Skeletal muscle satellite cell (primary cell): Measurements from ENCODE around the gene ADAM10.

Experiments used
- H3K27me3 ChIP-seq: 2 replicates; pipeline ENCODE4 v1.7.0; 2013; ENCODE audit warnings: low read length; ENCODE audit not compliant: control insufficient read depth, insufficient read depth
- H3K36me3 ChIP-seq: 2 replicates; pipeline ENCODE4 v1.7.0; 2013; ENCODE audit warnings: mild to moderate bottlenecking, control low read depth, low read length; ENCODE audit not compliant: insufficient read depth
- H3K4me1 ChIP-seq: 2 replicates; pipeline ENCODE4 v1.7.0; 2013; ENCODE audit warnings: low read length; ENCODE audit not compliant: control insufficient read depth, insufficient read depth
- H3K4me2 ChIP-seq: 2 replicates; pipeline ENCODE4 v1.7.0; 2013; ENCODE audit warnings: mild to moderate bottlenecking, low read length
- H3K4me3 ChIP-seq: 2 replicates; pipeline ENCODE4 v1.7.0; 2013; ENCODE audit warnings: low read length
- H3K9ac ChIP-seq: 2 replicates; pipeline ENCODE4 v1.7.0; 2013; ENCODE audit warnings: mild to moderate bottlenecking, low read depth, low read length, moderate library complexity
- H3K9me3 ChIP-seq: replicated peaks from 2 replicates; pipeline ENCODE4 v1.7.0; 2013; ENCODE audit warnings: mild to moderate bottlenecking, control low read depth, low read length

ADAM10 gene

DNA sequence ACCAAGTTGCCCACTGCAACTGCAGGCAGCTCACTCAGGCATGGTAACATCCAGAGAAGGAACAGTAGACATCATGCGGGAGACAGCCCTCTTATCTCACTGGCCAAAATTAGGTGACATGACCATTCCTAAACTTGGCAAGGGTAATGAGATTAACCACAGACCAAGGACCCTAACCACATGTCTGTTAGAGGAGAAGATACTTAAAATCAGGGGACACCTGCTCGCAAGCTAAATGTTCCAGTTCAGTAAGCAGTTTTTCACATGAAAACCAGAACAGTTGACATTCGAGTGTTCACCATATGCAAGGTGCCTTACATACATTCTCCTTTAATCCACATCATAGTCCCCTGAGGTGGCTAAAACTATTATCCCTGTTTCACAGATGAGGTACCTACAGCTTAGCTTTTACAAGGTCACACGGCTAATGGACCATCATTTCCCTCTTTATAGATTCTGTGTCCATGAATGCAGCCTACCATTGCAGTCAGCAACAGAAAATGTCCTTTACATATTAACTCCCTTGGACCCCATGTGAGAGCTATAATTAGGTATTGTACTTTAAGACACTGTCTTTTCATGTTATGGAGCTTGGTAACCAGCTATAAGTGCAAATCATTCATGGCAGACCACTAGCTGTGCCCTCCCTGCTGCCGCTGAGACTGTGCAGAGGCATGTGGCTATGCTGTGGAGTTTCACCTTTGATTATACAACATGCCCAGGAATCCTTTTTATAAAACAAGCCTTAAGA is 163.6 kb downstream of the ADAM10 start:
- H3K9me3 ChIP-seq, result no peaks in the 10 kb centered on the region
- no peaks in the 10 kb centered on the region for H3K4me1 ChIP-seq
- peaks cover 2% of the 10 kb centered on the region for H3K36me3 ChIP-seq
- no peak overlapping the region for H3K4me2 ChIP-seq
- H3K27me3 ChIP-seq, result no peaks in the 10 kb centered on the region
- no peak overlapping the region for H3K4me3 ChIP-seq
- H3K9ac ChIP-seq, result no peak overlapping the region

DNA sequence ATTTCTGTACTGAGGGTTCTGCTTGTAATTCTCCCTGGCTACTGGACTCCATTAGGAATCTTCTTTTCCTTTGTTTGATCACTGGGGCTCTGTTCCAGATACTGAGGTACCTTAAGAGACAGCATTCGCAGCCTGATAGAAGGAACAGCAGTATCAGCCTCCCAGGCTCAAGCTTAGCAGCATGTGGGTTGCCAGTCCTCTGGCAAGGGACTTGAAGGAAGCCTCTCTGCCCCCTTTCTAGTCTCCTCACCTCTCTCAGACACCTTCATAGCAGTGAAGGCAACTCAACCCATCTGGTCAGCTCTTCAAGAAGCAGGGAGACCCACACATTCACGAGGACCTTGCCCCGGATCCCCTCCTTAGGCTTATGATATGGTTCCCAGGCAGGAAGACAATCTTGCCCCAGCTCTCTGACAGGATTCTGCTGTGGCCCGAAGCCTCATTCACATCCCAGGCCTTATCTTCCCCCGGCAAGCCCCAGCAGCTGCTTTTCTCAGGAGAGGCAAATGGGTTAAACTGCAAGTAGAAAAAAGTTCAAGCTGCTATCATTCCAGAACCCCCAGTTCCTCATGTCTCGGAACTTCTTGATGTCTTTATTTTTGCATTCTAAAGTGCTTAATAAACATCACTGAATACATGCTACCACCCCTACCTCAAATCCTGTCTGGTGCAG is 164.6 kb downstream of the ADAM10 start:
- H3K4me2 ChIP-seq, result no peak overlapping the region
- no peaks in the 10 kb centered on the region for H3K27me3 ChIP-seq
- H3K9me3 ChIP-seq, result no peaks in the 10 kb centered on the region
- no peaks in the 10 kb centered on the region for H3K4me1 ChIP-seq
- H3K9ac ChIP-seq, result no peak overlapping the region
- H3K36me3 ChIP-seq, result no peaks in the 10 kb centered on the region
- no peak overlapping the region for H3K4me3 ChIP-seq

DNA sequence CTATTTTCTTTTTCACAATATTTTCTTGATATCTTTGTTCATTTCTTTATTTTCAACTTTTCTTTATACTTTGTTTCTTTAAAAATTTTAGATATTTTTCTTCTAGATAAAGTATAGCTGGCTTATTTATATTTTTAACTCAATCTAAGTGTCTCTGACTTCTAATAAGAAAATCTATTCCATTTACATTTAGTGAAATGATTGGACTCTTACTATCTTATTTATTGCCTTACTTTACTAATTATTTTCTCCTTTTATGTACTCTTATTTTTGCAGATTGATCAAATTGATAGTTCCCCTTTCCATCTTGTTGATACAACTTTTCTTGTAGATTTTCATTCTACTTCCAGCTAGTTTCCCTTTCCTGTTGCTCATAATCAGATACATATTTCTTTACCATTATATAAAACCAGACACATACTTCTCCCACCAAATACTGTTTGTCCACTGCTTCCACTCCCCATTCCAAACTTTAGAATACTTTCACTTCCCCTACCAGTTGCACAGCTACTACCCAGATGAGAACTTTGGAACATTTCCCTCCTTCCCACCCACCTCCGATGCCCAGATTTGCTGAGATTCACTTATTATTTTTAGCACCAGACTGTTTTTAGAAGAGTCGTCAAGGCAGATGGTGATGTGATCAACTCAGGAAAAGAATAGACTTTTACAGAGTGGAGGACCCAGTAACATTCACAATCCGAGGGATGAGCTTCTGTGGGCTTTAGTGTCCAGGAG is 166.2 kb downstream of the ADAM10 start:
- Histone ChIP-seq H3K9me3 (no peaks in the 10 kb centered on the region), H3K36me3 (no peaks in the 10 kb centered on the region), H3K4me2 (no peak overlapping the region), H3K27me3 (no peaks in the 10 kb centered on the region), H3K9ac (no peak overlapping the region), H3K4me1 (no peaks in the 10 kb centered on the region), H3K4me3 (no peak overlapping the region)

GRCh38 chr15:58582160-58582559 is 167.3 kb downstream of the ADAM10 start:
- Histone ChIP-seq H3K27me3 (no peaks in the 10 kb centered on the region), H3K4me3 (no peak overlapping the region), H3K9ac (no peak overlapping the region), H3K36me3 (no peaks in the 10 kb centered on the region), H3K4me2 (no peak overlapping the region), H3K9me3 (no peaks in the 10 kb centered on the region), H3K4me1 (no peaks in the 10 kb centered on the region)

DNA sequence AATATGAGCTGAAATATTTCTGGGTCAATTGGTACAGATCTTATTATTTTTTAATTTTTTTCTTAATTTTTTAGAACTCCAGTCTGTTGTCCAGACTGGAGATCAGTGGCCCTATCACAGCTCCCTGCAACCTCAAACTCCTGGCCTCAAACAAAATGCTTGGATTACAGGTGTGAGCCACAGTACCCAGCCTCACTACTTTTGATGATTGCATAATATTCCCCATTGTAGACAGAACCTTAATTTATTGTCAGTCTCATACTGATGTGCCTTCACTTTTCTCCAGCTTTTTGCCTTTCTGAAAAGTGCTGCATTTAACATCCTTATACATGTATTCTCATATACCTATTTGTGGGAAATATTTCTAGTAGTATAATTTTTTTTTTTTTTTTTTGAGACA is 172.8 kb downstream of the ADAM10 start:
- Histone ChIP-seq H3K9me3 (no peaks in the 10 kb centered on the region), H3K36me3 (no peaks in the 10 kb centered on the region), H3K4me3 (no peak overlapping the region), H3K9ac (no peak overlapping the region), H3K4me1 (no peaks in the 10 kb centered on the region), H3K4me2 (no peak overlapping the region), H3K27me3 (no peaks in the 10 kb centered on the region)

DNA sequence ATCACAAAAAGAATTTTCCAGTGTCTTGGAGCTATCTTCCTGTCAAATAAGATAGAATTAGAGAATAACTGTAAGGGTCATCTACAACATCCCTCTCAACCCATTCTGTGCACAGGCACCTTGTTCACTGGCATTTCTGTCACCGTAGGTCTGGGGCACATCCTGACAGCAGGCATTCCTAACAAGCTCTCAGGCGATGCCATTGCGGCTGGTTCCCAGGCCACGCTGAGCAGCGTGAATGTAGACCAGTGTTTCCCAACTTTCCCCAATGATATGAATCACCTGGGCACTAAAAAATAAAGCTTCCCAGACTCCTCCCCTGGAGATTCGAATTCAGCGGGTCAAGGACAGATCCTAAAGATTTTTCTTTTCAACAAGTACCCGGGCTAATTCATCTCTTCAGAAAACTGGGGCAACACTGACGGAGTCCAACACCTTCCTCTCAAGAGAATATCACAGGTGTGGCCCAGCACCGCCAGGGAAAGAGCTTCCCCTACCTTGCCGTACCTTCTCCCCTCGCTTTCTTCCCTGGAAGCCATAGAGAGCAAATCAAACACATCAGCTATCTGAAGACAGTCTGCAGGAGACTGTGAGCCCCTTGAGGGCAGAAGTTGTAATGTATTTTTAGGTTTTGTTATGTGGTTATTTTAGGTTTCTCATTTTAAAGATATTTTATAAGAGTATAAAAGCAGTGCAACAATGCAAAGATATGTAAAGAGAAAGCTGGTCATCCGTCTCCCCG is 174.3 kb downstream of the ADAM10 start:
- Histone ChIP-seq H3K4me2 (no peak overlapping the region), H3K9me3 (no peaks in the 10 kb centered on the region), H3K4me1 (no peaks in the 10 kb centered on the region), H3K36me3 (no peaks in the 10 kb centered on the region), H3K4me3 (no peak overlapping the region), H3K9ac (no peak overlapping the region), H3K27me3 (no peaks in the 10 kb centered on the region)

DNA sequence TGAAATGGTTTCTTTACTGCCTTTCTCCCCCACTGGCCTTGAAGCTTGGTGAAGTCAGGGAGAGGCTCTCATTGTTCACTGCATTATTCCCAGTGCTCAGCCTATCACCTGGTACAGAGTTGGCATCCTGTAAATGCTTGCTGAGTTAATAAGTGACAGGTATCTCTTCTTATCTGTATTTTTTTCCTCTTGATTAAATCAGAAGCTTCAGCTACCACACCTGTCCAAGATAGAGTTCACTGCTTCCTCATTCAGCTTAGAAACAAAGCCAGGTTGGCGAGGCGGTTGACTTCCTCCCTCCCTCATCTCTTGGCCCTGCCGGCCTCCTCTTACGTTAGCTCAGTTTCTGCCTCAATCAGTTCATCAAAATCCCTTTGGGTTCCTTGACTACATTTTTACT is 174.9 kb downstream of the ADAM10 start:
- Histone ChIP-seq H3K4me2 (no peak overlapping the region), H3K4me1 (no peaks in the 10 kb centered on the region)

GRCh38 chr15:58573270-58573669 is 176.2 kb downstream of the ADAM10 start:
- Histone ChIP-seq H3K36me3 (no peaks in the 10 kb centered on the region), H3K4me3 (no peak overlapping the region), H3K9ac (no peak overlapping the region), H3K27me3 (no peaks in the 10 kb centered on the region), H3K9me3 (no peaks in the 10 kb centered on the region), H3K4me2 (no peak overlapping the region), H3K4me1 (no peaks in the 10 kb centered on the region)

More for the DNA sequence above, 174.9 kb downstream of the ADAM10 start:
- Histone ChIP-seq H3K9ac (no peak overlapping the region), H3K27me3 (no peaks in the 10 kb centered on the region), H3K36me3 (no peaks in the 10 kb centered on the region), H3K4me3 (no peak overlapping the region), H3K9me3 (no peaks in the 10 kb centered on the region)

DNA sequence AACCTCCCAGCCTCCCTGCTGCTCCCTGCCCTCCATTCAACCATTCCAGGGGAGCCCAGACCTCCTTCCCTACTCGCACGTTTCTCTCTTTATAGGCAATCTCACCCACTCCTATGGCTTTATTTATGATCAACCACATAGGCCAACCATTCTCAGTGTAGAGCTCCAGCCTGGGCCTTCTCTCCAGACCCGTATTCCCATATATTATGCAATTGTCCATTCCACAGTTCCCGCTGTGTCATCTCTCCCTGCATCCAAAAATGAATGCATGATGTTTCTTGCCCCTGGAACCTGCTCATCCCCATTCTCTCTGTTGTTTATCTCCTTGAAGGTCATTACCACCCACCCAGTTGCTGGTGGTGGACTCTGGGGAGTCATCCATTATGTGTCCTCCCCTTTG is 177.0 kb downstream of the ADAM10 start:
- no peak overlapping the region for H3K4me3 ChIP-seq
- no peaks in the 10 kb centered on the region for H3K36me3 ChIP-seq
- H3K4me2 ChIP-seq, result no peak overlapping the region
- H3K9ac ChIP-seq, result no peak overlapping the region
- H3K9me3 ChIP-seq, result no peaks in the 10 kb centered on the region
- no peaks in the 10 kb centered on the region for H3K4me1 ChIP-seq
- no peaks in the 10 kb centered on the region for H3K27me3 ChIP-seq

DNA sequence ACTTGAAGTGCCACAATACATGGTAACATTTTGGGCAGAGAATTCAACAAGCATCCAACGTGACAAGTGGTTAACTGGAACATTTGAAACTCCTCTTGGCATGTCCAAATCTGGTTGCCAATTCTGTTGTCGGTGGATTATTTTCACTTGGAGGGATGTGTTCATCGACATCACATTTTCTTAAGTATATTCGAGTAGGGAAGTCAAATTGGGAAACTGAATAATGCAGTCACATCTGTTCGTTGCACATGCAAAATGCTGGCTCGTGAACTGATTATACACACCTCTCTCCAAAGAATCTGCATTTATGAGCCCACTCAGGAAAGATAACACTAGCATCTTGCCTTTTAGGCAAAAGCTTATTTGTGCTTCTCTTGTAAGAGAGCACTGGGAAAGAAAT is 178.0 kb downstream of the ADAM10 start:
- Histone ChIP-seq H3K9me3 (no peaks in the 10 kb centered on the region), H3K27me3 (no peaks in the 10 kb centered on the region), H3K4me2 (no peak overlapping the region), H3K4me3 (no peak overlapping the region), H3K36me3 (no peaks in the 10 kb centered on the region), H3K4me1 (no peaks in the 10 kb centered on the region), H3K9ac (no peak overlapping the region)

DNA sequence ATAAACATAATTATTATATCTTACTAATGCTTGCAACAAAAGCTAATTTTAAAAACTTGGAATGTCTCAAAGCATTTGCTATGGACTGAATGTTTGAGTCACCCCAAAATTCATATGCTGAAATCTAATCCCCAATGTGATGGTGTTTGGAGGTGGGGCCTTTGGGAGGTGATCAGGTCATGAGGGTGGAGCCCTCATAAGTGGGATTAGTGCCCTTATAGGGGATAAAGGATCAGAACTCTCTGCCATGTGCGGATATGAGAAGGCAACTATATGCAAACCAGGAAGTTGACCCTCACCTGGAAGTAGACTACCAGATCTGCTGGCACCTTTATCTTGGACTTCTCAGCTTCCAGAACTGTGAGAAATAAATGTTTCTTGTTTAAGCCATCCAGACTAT is 180.1 kb downstream of the ADAM10 start:
- no peak overlapping the region for H3K4me2 ChIP-seq
- H3K36me3 ChIP-seq, result no peaks in the 10 kb centered on the region

More for the DNA sequence above, 180.1 kb downstream of the ADAM10 start:
- no peaks in the 10 kb centered on the region for H3K9me3 ChIP-seq
- no peak overlapping the region for H3K4me3 ChIP-seq
- H3K27me3 ChIP-seq, result peaks cover 4% of the 10 kb centered on the region
- no peak overlapping the region for H3K9ac ChIP-seq
- no peaks in the 10 kb centered on the region for H3K4me1 ChIP-seq
